ENCODE data around the gene PTPN4. TPM values are rescaled to one million over a fixed set of nuclear protein-coding genes. Genes with fewer than 3 reads are reported as not detected.
A peak's percentile ranks its signal among the peaks of the same experiment; 100 is the strongest.

The PTPN4 gene
- total RNA-seq, 4 donors from 2014 or later: 9.6 to 30.1 (median 18.4) TPM

GRCh38 chr2:120012771-120013596, 253.3 kb downstream of the PTPN4 start, which contains the start of gene EPB41L5:
Gene EPB41L5 (plus strand): TSS chr2:120013077. CDS start chr2:120019085, 6,008 bp downstream.
- Histone ChIP-seq H3K9me3 (no peaks in the 10 kb centered on the region), H3K4me3 (peak within 1 kb of the TSS; percentile 81 to 87 (median 83)), H3K4me1 (peaks cover 0 to 34% (median 8%) of the 10 kb centered on the region in 3 donors), H3K36me3 (no peaks in the 10 kb centered on the region), H3K27me3 (no peaks in the 10 kb centered on the region), H3K27ac (peak within 1 kb of the TSS; percentile 81 to 92 (median 90))
- DNase-seq: peak; percentile 19
- 0% methylated on average over 18 to 23 of the region's 104 CpGs for WGBS, 2 donors
- TF ChIP-seq POLR2A (IDR thresholded peaks at IDR 0.05) (peak in 2 of 4 donors; percentile 40 to 51), CTCF (IDR thresholded peaks at IDR 0.05) (peak in 1 of 6 experiments; percentile 32)
- intact Hi-C loops (cut with DNase I): no loop called here

DNA sequence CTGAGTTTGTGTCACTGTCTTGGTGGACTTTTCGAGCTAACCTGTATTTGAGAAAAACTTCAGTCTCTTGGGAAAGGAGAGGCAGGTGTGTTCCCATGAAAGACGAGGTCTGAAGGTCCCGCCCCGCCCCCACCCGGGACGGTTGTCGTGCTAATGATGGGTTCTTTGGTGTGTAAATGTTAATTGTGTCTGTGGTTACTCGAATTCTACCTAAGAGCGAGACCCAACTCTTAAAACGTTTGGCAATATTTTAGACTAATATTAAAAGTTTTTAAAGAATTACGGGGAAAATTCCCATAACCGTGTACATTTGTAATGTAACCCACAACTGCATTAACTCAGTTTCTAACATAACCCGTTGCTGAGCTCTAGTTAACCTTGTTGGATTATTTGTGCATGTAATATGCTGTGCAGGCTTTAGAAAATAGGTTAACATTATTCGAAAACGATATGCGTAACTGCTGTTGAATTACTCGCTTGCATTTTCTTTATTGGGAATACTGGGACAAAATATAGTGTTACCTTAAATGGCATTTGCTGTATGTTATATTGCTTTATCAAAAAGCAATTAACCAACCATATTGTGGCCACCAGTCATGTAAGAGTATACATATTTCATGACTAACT, 254.0 kb downstream of the PTPN4 start:
- no peaks in the 10 kb centered on the region for H3K9me3 ChIP-seq
- no peaks in the 10 kb centered on the region for H3K36me3 ChIP-seq
- no peaks in the 10 kb centered on the region for H3K27me3 ChIP-seq
- WGBS, 2 donors: 21 to 22% methylated on average over 17 of the region's 17 CpGs
- H3K4me1 ChIP-seq: peaks cover 0 to 34% (median 8%) of the 10 kb centered on the region in 3 donors
- TF ChIP-seq CTCF (IDR thresholded peaks at IDR 0.05): no peak
- TF ChIP-seq POLR2A (IDR thresholded peaks at IDR 0.05): no peak
- H3K27ac ChIP-seq: peak overlapping the region; percentile 81 to 92 (median 90)
- intact Hi-C loops (cut with DNase I): no loop called here
- H3K4me3 ChIP-seq: peak overlapping the region; percentile 81 to 87 (median 83)
- DNase-seq: no peak

GRCh38 chr2:120014226-120014980, 254.7 kb downstream of the PTPN4 start:
- WGBS, 2 donors: 64 to 80% methylated on average over 8 of the region's 8 CpGs
- Histone ChIP-seq H3K4me3 (peak overlapping the region; percentile 81 to 87 (median 83)), H3K27ac (no peak overlapping the region), H3K27me3 (no peaks in the 10 kb centered on the region), H3K9me3 (no peaks in the 10 kb centered on the region), H3K4me1 (peaks cover 0 to 34% (median 8%) of the 10 kb centered on the region in 3 donors), H3K36me3 (no peaks in the 10 kb centered on the region)
- DNase-seq: no peak
- TF ChIP-seq CTCF (IDR thresholded peaks at IDR 0.05) (no peak), POLR2A (IDR thresholded peaks at IDR 0.05) (no peak)
- intact Hi-C loops (cut with DNase I): no loop called here

- TF ChIP-seq CTCF (IDR thresholded peaks at IDR 0.05) (no peak), POLR2A (IDR thresholded peaks at IDR 0.05) (no peak)
- H3K27me3 ChIP-seq: no peaks in the 10 kb centered on the region
- H3K9me3 ChIP-seq: no peaks in the 10 kb centered on the region
- intact Hi-C loops (cut with DNase I): no loop called here
- H3K4me1 ChIP-seq: peaks cover 0 to 32% (median 8%) of the 10 kb centered on the region in 3 donors
- no peak for DNase-seq
- WGBS, 2 donors: 76 to 93% methylated on average over 3 of the region's 3 CpGs
- no peak overlapping the region for H3K4me3 ChIP-seq
- no peak overlapping the region for H3K27ac ChIP-seq
- peaks cover 0 to 8% (median 0%) of the 10 kb centered on the region in 3 donors for H3K36me3 ChIP-seq
Measured at GRCh38 chr2:120016800-120017199, 257.1 kb downstream of the PTPN4 start.

Measured in esophagus squamous epithelium (tissue), 5 donors.